Endothelial cell of umbilical vein (primary cell): ENCODE results near the gene CELF5.

Source experiments
- CTCF ChIP-seq, 2 donors: IDR thresholded peaks; 1 replicate in 1 of 2; 2 replicates in 1 of 2; pipeline ENCODE4 v1.5.1; 2011; ENCODE audit warnings: low read length in 2 of 2, mild to moderate bottlenecking in 2 of 2, moderate library complexity in 2 of 2, control low read depth in 1 of 2, inconsistent platforms in 1 of 2, low read depth in 1 of 2; ENCODE audit not compliant: insufficient read depth in 1 of 2; ENCODE audit errors: extremely low read depth in 1 of 2
- EZH2 ChIP-seq: IDR thresholded peaks from 2 replicates; pipeline ENCODE4 v1.6.1; 2012; ENCODE audit warnings: borderline replicate concordance, low read depth, mild to moderate bottlenecking, moderate library complexity, low read length, inconsistent platforms; ENCODE audit not compliant: severe bottlenecking
- FOS ChIP-seq: IDR thresholded peaks from 2 replicates; pipeline ENCODE4 v1.6.1; 2011; ENCODE audit warnings: mild to moderate bottlenecking, low read length, moderate library complexity, borderline replicate concordance; ENCODE audit not compliant: insufficient read depth
- MAX ChIP-seq: IDR thresholded peaks from 2 replicates; pipeline ENCODE4 v1.6.1; 2011; ENCODE audit not compliant: insufficient read depth, insufficient read length
- POLR2AphosphoS5 ChIP-seq: IDR thresholded peaks from 2 replicates; pipeline ENCODE4 v1.6.1; 2012; ENCODE audit warnings: low read depth, mild to moderate bottlenecking, control low read depth, low read length, moderate library complexity; ENCODE audit not compliant: insufficient read depth

GRCh38 chr19:3204646-3205275, 19.7 kb upstream of the CELF5 start:
- TF ChIP-seq POLR2AphosphoS5 (no peak), CTCF (IDR thresholded peaks at IDR 0.05; ENCODE audit: extremely low read depth in 1 of 2, insufficient read depth in 1 of 2, low read depth in 1 of 2, low read length in 2 of 2) (no peak), MAX (no peak), FOS (no peak), EZH2 (no peak)
